ENCODE data around the gene ITPKC.
"Not testable (repeated sequence)": the region's sequence is repeated elsewhere in the genome, so short reads cannot be mapped to it uniquely, and the experiment has no call there.

The ITPKC gene

DNA sequence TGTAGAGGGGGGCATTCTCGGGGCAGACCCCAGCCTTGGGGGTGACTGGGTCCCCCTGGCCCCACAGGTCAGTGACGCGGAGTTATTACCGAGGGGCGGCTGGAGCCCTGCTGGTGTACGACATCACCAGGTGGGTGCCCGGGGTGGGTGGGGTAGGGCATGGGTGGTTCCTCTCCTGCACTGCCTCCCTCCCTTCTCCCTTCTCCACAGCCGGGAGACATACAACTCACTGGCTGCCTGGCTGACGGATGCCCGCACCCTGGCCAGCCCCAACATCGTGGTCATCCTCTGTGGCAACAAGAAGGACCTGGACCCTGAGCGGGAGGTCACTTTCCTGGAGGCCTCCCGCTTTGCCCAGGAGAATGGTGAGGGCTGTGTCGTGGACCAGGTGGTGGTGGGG lies 66.8 kb downstream of the ITPKC start:
- ChIA-PET POLR2A (ENCODE audit: low non-redundant PET) (no interaction called here), CTCF (no interaction called here)

DNA sequence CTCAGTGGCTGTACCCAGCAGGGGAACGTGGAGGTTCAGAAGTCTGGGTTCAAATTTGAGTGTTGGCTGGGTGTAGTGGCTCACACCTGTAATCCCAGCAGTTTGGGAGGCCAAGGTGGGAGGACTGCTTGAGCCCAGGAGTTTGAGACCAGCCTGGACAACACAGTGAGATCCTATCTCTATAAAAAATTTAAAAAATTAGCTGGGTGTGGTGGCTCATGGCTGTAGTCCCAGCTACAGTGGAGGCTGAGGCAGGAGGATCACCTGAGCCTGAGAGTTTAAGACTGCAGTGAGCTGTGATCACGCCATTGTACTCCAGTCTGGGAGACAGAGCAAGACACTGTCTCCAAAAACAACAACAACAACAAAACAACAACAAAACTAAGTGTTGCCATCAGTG lies 67.2 kb downstream of the ITPKC start:
- DNase-seq (ENCODE audit: low spot score); POLR2A ChIA-PET (ENCODE audit: low non-redundant PET); CTCF ChIA-PET; H3K27ac ChIP-seq: not testable (repeated sequence)

More for the DNA sequence above, 66.8 kb downstream of the ITPKC start:
- 0 out of 2 replicates have a peak overlapping the region, but pooled peaks have one; percentile 5 for H3K27ac ChIP-seq
- no peak for DNase-seq (ENCODE audit: low spot score)
- TF ChIP-seq, protein P1, sequence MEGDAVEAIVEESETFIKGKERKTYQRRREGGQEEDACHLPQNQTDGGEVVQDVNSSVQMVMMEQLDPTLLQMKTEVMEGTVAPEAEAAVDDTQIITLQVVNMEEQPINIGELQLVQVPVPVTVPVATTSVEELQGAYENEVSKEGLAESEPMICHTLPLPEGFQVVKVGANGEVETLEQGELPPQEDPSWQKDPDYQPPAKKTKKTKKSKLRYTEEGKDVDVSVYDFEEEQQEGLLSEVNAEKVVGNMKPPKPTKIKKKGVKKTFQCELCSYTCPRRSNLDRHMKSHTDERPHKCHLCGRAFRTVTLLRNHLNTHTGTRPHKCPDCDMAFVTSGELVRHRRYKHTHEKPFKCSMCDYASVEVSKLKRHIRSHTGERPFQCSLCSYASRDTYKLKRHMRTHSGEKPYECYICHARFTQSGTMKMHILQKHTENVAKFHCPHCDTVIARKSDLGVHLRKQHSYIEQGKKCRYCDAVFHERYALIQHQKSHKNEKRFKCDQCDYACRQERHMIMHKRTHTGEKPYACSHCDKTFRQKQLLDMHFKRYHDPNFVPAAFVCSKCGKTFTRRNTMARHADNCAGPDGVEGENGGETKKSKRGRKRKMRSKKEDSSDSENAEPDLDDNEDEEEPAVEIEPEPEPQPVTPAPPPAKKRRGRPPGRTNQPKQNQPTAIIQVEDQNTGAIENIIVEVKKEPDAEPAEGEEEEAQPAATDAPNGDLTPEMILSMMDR (conservative IDR thresholded peaks at IDR 0.05; ENCODE audit: low read depth) = no peak

DNA sequence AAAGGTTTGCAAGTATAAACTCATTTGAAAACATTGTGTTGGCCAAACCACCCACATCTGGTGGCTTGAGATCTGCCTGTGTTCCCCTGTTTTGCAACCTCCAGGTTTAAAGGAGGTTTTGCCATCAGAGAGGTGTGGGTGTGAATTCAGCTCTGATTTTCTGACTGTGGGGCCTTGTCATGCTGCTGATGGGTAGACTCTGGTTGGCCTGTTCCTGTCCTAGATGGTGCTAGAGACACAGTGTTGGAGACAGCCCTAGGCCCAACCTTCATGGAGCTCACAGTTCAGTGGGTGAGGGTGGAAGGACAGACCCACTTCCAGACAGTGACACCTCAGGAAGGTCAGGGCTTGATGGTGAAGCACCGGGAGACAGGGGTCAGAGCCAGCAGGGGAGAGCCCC lies 68.6 kb downstream of the ITPKC start:
- DNase-seq (ENCODE audit: low spot score) = no peak
- CTCF ChIA-PET = no interaction called here
- peak overlapping the region; percentile 30; the same call in 1 of the 2 replicates for H3K27ac ChIP-seq
- TF ChIP-seq, protein P1 (conservative IDR thresholded peaks at IDR 0.05; ENCODE audit: low read depth) = no peak
- POLR2A ChIA-PET (ENCODE audit: low non-redundant PET) = no interaction called here

DNA sequence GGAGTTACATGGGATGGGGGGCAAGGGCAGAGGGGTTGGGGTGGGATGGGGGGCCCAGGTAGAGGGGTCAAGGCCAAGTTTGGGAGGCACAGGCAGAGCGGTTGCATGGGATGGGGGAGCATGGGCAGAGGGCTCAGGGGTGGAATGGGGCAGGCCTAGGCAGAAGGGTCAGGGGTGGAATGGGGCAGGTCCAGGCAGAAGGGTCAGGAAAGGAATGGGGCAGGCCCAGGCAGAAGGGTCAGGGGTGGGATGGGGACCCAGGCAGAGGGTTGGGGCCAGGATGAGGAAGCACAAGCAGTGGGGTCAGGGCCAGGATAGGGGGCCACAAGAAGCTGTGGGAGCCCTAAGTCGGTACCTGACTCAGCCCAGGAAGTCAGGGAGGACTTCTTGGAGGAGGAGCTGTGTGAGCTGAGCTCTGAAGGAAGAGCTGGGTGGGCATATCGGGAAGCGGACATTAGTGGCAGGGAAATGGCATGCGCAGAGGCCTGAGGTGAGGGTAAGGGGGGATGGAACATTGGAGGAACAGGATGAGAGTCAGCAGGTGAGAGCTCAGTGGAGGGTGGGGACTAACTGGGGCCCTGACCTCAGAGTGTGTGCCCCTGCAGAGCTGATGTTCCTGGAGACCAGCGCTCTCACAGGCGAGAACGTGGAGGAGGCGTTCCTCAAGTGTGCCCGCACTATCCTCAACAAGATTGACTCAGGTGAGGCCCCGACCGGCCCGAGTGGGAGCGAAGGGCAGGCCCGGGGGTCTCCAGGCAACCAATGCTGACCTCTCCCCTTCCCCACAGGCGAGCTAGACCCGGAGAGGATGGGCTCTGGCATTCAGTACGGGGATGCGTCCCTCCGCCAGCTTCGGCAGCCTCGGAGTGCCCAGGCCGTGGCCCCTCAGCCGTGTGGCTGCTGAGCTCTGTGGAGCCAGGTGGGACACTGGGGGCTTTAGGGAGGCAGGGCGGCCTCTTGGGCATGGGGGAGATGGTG lies 69.4 kb downstream of the ITPKC start:
- TF ChIP-seq, protein P1 (conservative IDR thresholded peaks at IDR 0.05; ENCODE audit: low read depth) = no peak
- POLR2A ChIA-PET (ENCODE audit: low non-redundant PET) = interaction anchor here (0.5 kb wide), 1 partner anchor 231 kb away, joined by 6 read pairs; no protein-coding TSS in a partner anchor
- no peak for DNase-seq (ENCODE audit: low spot score)
- CTCF ChIA-PET = interaction anchor here (0.6 to 1.4 kb wide), 3 partner anchors 44 to 184 kb away, joined by 3 to 7 read pairs (median 4); no protein-coding TSS in a partner anchor
- H3K27ac ChIP-seq = no peak overlapping the region
